Measurements from ENCODE around the gene BPI. TPM values are rescaled to one million over a fixed set of nuclear protein-coding genes. Genes with fewer than 3 reads are reported as not detected.

BPI gene
- polyA plus RNA-seq, 1 of the 3 experiments (the other 2 are of a cell fraction): not detected

DNA sequence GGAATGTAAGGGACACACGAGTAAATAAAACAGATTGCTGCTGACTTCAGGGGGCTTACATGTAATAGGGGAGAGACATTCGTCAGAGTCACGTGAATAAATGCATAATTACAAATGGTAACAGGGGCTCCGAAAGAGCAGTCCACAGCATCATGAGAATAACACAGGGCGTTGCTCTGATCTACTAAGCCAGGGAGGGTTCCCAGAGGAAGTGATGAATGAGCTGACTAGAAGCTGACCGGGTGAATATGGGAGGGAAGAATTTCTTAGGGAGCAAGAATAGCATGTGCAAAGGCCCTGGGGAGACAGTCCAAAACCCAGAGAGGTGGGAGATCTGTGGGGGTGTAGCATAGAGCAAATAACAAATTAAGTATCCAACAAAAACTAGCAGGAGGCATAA lies 2.4 kb downstream of the BPI start:
- Histone ChIP-seq H3K9ac (no peak overlapping the region), H4K20me1 (ENCODE audit: insufficient read depth) (no peaks in the 10 kb centered on the region), H3K27me3 (ENCODE audit: insufficient read depth) (no peaks in the 10 kb centered on the region), H3K36me3 (replicated peaks in 1 of 2; ENCODE audit: control insufficient read depth in 1 of 2, insufficient read depth in 2 of 2, low read length in 1 of 2) (no peaks in the 10 kb centered on the region), H3K4me2 (no peak overlapping the region), H3K27ac (ENCODE audit: low read depth in 2 of 2, low read length in 1 of 2) (no peak overlapping the region), H3F3A (replicated peaks; ENCODE audit: insufficient read depth) (peaks cover 4% of the 10 kb centered on the region), H2AFZ (ENCODE audit: low read depth) (no peak overlapping the region), H3K4me1 (ENCODE audit: control insufficient read depth in 1 of 2, insufficient read depth in 2 of 2, low read depth in 1 of 2, low read length in 1 of 2) (peaks cover 0 to 4% of the 10 kb centered on the region in 2 experiments; a peak in 1 of 4 replicates), H3K9me3 (no peaks in the 10 kb centered on the region), H3K9me2 (no peaks in the 10 kb centered on the region), H3K4me3 (ENCODE audit: low read depth in 2 of 2, low read length in 1 of 2) (no peak overlapping the region), H3K79me2 (ENCODE audit: insufficient read depth) (no peaks in the 10 kb centered on the region)
- DNase-seq: no peak
- TF ChIP-seq TEAD4 (IDR thresholded peaks at IDR 0.05; ENCODE audit: borderline replicate concordance, insufficient read depth) (no peak), SIN3A (IDR thresholded peaks at IDR 0.05; ENCODE audit: borderline replicate concordance, low read depth, low read length) (no peak), YY1 (IDR thresholded peaks at IDR 0.05; ENCODE audit: low read depth) (no peak), NFIC (IDR thresholded peaks at IDR 0.05; ENCODE audit: borderline replicate concordance) (no peak), EP300 (IDR thresholded peaks at IDR 0.05; ENCODE audit: borderline replicate concordance in 1 of 2, low read depth in 1 of 2, low read length in 1 of 2) (no peak), RXRA (IDR thresholded peaks at IDR 0.05; ENCODE audit: borderline replicate concordance, low read depth) (no peak), FOXJ3 (CRISPR knock-in tag; IDR thresholded peaks at IDR 0.05) (no peak), RFX5 (IDR thresholded peaks at IDR 0.05; ENCODE audit: low read length) (no peak), NRF1 (IDR thresholded peaks at IDR 0.05; ENCODE audit: low read depth, low read length) (no peak), JUND (IDR thresholded peaks at IDR 0.05) (no peak), TAF1 (IDR thresholded peaks at IDR 0.05; ENCODE audit: borderline replicate concordance, low read depth, low read length) (no peak), CHD2 (IDR thresholded peaks at IDR 0.05; ENCODE audit: low read length, partially characterized antibody) (no peak), SMC3 (IDR thresholded peaks at IDR 0.05; ENCODE audit: low read depth, low read length) (no peak), ELF1 (IDR thresholded peaks at IDR 0.05) (no peak), MXI1 (IDR thresholded peaks at IDR 0.05; ENCODE audit: low read depth, low read length) (no peak), GABPA (IDR thresholded peaks at IDR 0.05; ENCODE audit: low read depth) (no peak)
- TF ChIP-seq, protein P1, sequence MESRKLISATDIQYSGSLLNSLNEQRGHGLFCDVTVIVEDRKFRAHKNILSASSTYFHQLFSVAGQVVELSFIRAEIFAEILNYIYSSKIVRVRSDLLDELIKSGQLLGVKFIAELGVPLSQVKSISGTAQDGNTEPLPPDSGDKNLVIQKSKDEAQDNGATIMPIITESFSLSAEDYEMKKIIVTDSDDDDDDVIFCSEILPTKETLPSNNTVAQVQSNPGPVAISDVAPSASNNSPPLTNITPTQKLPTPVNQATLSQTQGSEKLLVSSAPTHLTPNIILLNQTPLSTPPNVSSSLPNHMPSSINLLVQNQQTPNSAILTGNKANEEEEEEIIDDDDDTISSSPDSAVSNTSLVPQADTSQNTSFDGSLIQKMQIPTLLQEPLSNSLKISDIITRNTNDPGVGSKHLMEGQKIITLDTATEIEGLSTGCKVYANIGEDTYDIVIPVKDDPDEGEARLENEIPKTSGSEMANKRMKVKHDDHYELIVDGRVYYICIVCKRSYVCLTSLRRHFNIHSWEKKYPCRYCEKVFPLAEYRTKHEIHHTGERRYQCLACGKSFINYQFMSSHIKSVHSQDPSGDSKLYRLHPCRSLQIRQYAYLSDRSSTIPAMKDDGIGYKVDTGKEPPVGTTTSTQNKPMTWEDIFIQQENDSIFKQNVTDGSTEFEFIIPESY (IDR thresholded peaks at IDR 0.05; ENCODE audit: borderline replicate concordance, low read depth): no peak
- TF ChIP-seq, protein P2, sequence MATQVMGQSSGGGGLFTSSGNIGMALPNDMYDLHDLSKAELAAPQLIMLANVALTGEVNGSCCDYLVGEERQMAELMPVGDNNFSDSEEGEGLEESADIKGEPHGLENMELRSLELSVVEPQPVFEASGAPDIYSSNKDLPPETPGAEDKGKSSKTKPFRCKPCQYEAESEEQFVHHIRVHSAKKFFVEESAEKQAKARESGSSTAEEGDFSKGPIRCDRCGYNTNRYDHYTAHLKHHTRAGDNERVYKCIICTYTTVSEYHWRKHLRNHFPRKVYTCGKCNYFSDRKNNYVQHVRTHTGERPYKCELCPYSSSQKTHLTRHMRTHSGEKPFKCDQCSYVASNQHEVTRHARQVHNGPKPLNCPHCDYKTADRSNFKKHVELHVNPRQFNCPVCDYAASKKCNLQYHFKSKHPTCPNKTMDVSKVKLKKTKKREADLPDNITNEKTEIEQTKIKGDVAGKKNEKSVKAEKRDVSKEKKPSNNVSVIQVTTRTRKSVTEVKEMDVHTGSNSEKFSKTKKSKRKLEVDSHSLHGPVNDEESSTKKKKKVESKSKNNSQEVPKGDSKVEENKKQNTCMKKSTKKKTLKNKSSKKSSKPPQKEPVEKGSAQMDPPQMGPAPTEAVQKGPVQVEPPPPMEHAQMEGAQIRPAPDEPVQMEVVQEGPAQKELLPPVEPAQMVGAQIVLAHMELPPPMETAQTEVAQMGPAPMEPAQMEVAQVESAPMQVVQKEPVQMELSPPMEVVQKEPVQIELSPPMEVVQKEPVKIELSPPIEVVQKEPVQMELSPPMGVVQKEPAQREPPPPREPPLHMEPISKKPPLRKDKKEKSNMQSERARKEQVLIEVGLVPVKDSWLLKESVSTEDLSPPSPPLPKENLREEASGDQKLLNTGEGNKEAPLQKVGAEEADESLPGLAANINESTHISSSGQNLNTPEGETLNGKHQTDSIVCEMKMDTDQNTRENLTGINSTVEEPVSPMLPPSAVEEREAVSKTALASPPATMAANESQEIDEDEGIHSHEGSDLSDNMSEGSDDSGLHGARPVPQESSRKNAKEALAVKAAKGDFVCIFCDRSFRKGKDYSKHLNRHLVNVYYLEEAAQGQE (IDR thresholded peaks at IDR 0.05; ENCODE audit: low read depth, low read length): no peak
- TF ChIP-seq, protein P3, sequence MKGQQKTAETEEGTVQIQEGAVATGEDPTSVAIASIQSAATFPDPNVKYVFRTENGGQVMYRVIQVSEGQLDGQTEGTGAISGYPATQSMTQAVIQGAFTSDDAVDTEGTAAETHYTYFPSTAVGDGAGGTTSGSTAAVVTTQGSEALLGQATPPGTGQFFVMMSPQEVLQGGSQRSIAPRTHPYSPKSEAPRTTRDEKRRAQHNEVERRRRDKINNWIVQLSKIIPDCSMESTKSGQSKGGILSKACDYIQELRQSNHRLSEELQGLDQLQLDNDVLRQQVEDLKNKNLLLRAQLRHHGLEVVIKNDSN (IDR thresholded peaks at IDR 0.05; ENCODE audit: borderline replicate concordance, low read depth): no peak
- TF ChIP-seq, protein P4, sequence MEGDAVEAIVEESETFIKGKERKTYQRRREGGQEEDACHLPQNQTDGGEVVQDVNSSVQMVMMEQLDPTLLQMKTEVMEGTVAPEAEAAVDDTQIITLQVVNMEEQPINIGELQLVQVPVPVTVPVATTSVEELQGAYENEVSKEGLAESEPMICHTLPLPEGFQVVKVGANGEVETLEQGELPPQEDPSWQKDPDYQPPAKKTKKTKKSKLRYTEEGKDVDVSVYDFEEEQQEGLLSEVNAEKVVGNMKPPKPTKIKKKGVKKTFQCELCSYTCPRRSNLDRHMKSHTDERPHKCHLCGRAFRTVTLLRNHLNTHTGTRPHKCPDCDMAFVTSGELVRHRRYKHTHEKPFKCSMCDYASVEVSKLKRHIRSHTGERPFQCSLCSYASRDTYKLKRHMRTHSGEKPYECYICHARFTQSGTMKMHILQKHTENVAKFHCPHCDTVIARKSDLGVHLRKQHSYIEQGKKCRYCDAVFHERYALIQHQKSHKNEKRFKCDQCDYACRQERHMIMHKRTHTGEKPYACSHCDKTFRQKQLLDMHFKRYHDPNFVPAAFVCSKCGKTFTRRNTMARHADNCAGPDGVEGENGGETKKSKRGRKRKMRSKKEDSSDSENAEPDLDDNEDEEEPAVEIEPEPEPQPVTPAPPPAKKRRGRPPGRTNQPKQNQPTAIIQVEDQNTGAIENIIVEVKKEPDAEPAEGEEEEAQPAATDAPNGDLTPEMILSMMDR (IDR thresholded peaks at IDR 0.05): no peak
- WGBS (ENCODE audit: low lambda C conversion rate): 67% methylated on average over 6 of the region's 6 CpGs
- ChIA-PET CTCF (interaction anchor here (3.2 kb wide), 1 partner anchor 16 kb away, joined by 11 read pairs; no protein-coding TSS in a partner anchor), POLR2A (no interaction called here)

Measured in SK-N-SH (cell line).